ENCODE measurements around the gene MEAF6.
A peak's percentile ranks its signal among the peaks of the same experiment; 100 is the strongest.

GRCh38 chr1:37556712-37557196 is 42.2 kb upstream of the MEAF6 start, which contains the start of gene DNALI1:
- TF ChIP-seq USF2 (IDR thresholded peaks at IDR 0.05; ENCODE audit: borderline replicate concordance, low read depth, low read length), result no peak
- TF ChIP-seq POLR2AphosphoS5 (IDR thresholded peaks at IDR 0.05; ENCODE audit: low read depth, low read length), result peak; percentile 82
- TF ChIP-seq MEF2A (IDR thresholded peaks at IDR 0.05; ENCODE audit: borderline replicate concordance, low read depth), result no peak
- TF ChIP-seq RCOR1 (IDR thresholded peaks at IDR 0.05; ENCODE audit: low read length), result no peak
- peak; percentile 82; the same call in 1 of the 2 replicates for TF ChIP-seq YY1 (IDR thresholded peaks at IDR 0.05; ENCODE audit: low read depth)
- no peak for TF ChIP-seq CTCF (IDR thresholded peaks at IDR 0.05)

Measured in SK-N-SH (cell line).